ENCODE results near the gene TMEM259.
A peak's percentile ranks its signal among the peaks of the same experiment; 100 is the strongest.

- peak; percentile 20; the same call in 1 of the 2 replicates for TF ChIP-seq CTCF (IDR thresholded peaks at IDR 0.05; ENCODE audit: low read length)
- TF ChIP-seq EZH2 (IDR thresholded peaks at IDR 0.05; ENCODE audit: borderline replicate concordance, low read length): no peak
Observed at GRCh38 chr19:989381-990081, 31.4 kb downstream of the TMEM259 start.
